NCI-H2196 treated with DMSO at 0.1 percent for 48 hours (cell line): ENCODE results near the gene CLEC11A.
"Not testable (repeated sequence)": the region's sequence is repeated elsewhere in the genome, so short reads cannot be mapped to it uniquely, and the experiment has no call there.

Experiments
- DNase-seq: peaks from one replicate; lab custom pipeline; 2025; ENCODE audit not compliant: unreplicated experiment; lab: John Stamatoyannopoulos, UW

The CLEC11A gene

GRCh38 chr19:50753879-50754278 is 30.7 kb downstream of the CLEC11A start:
- no peak for DNase-seq

GRCh38 chr19:50756244-50756643 is 33.1 kb downstream of the CLEC11A start:
- DNase-seq = not testable (repeated sequence)

GRCh38 chr19:50757624-50758023 is 34.5 kb downstream of the CLEC11A start:
- DNase-seq = not testable (repeated sequence)

GRCh38 chr19:50759076-50759475 is 35.9 kb downstream of the CLEC11A start:
- DNase-seq = not testable (repeated sequence)

GRCh38 chr19:50759886-50760285 is 36.7 kb downstream of the CLEC11A start:
- no peak for DNase-seq

GRCh38 chr19:50761501-50761900 is 38.3 kb downstream of the CLEC11A start:
- DNase-seq = not testable (repeated sequence)

- not testable (repeated sequence) for DNase-seq
Observed at GRCh38 chr19:50763521-50763920, 40.4 kb downstream of the CLEC11A start.

- DNase-seq = no peak
Observed at GRCh38 chr19:50764409-50764808, 41.2 kb downstream of the CLEC11A start.

- DNase-seq = not testable (repeated sequence)
Observed at GRCh38 chr19:50766746-50767145, 43.6 kb downstream of the CLEC11A start.

- DNase-seq = not testable (repeated sequence)
Observed at GRCh38 chr19:50767263-50767662, 44.1 kb downstream of the CLEC11A start.

GRCh38 chr19:50768277-50768676 is 45.1 kb downstream of the CLEC11A start:
- no peak for DNase-seq

- DNase-seq = not testable (repeated sequence)
Observed at GRCh38 chr19:50770164-50770563, 47.0 kb downstream of the CLEC11A start, which contains the start of gene GPR32. GPR32 (plus strand) TSS chr19:50770464; CDS start chr19:50770601, 137 bp downstream.

- no peak for DNase-seq
Observed at GRCh38 chr19:50770888-50771287, 47.7 kb downstream of the CLEC11A start.

- DNase-seq = no peak
Observed at GRCh38 chr19:50772476-50772875, 49.3 kb downstream of the CLEC11A start.

GRCh38 chr19:50772912-50773311 is 49.7 kb downstream of the CLEC11A start:
- DNase-seq = not testable (repeated sequence)

GRCh38 chr19:50773454-50773853 is 50.3 kb downstream of the CLEC11A start:
- not testable (repeated sequence) for DNase-seq
